H9 (cell line): ENCODE measurements around the gene ABCC4. TPM values are rescaled to one million over a fixed set of nuclear protein-coding genes. Genes with fewer than 3 reads are reported as not detected.

Source experiments
- DNase-seq: peaks from one replicate; pipeline ENCODE4 v3.0.0-alpha.2; 2017
- H2AFZ ChIP-seq: one replicate; pipeline ENCODE4 v1.6.1; 2013; ENCODE audit warnings: mild to moderate bottlenecking, low read length, control low read depth, moderate library complexity
- H2AK5ac ChIP-seq: 2 replicates; pipeline ENCODE4 v1.6.1; 2013; ENCODE audit warnings: low read length, control low read depth, mixed read lengths; ENCODE audit not compliant: insufficient read length
- H2BK120ac ChIP-seq: one replicate; pipeline ENCODE4 v1.6.1; 2013; ENCODE audit warnings: low read depth, mild to moderate bottlenecking, low read length, control low read depth, inconsistent platforms; ENCODE audit not compliant: poor library complexity, severe bottlenecking
- H2BK12ac ChIP-seq: 2 replicates; pipeline ENCODE4 v1.6.1; 2013; ENCODE audit warnings: low read length, control low read depth, mixed read lengths, low read depth; ENCODE audit not compliant: insufficient read length
- H2BK15ac ChIP-seq: 2 replicates; pipeline ENCODE4 v1.6.1; 2013; ENCODE audit warnings: low read depth, low read length, control low read depth
- H2BK20ac ChIP-seq: one replicate; pipeline ENCODE4 v1.6.1; 2013; ENCODE audit warnings: low read depth, mild to moderate bottlenecking, low read length, control low read depth, inconsistent platforms; ENCODE audit not compliant: poor library complexity, severe bottlenecking
- H2BK5ac ChIP-seq: 2 replicates; pipeline ENCODE4 v1.6.1; 2013; ENCODE audit warnings: low read length, control low read depth, mixed read lengths; ENCODE audit not compliant: insufficient read length
- H3K14ac ChIP-seq: 2 replicates; pipeline ENCODE4 v1.6.1; 2013; ENCODE audit warnings: low read length, control low read depth; ENCODE audit not compliant: insufficient read depth
- H3K18ac ChIP-seq: 2 replicates; pipeline ENCODE4 v1.6.1; 2013; ENCODE audit warnings: low read depth, mild to moderate bottlenecking, mixed read lengths, low read length, control low read depth; ENCODE audit not compliant: insufficient read length
- H3K23ac ChIP-seq: 2 replicates; pipeline ENCODE4 v1.6.1; 2013; ENCODE audit warnings: low read length, control low read depth, mixed read lengths, low read depth; ENCODE audit not compliant: insufficient read length
- H3K23me2 ChIP-seq: 2 replicates; pipeline ENCODE4 v1.6.1; 2013; ENCODE audit warnings: low read depth, mild to moderate bottlenecking, mixed read lengths, low read length, control low read depth; ENCODE audit not compliant: insufficient read length, poor library complexity, severe bottlenecking
- H3K27ac ChIP-seq: 2 replicates; pipeline ENCODE4 v1.5.1; 2013; ENCODE audit warnings: low read length, control low read depth, mixed read lengths, low read depth; ENCODE audit not compliant: insufficient read length
- H3K27me3 ChIP-seq: 2 replicates; pipeline ENCODE4 v1.6.1; 2013; ENCODE audit warnings: low read length, control low read depth, inconsistent platforms; ENCODE audit not compliant: insufficient read depth
- H3K4ac ChIP-seq: 2 replicates; pipeline ENCODE4 v1.6.1; 2013; ENCODE audit warnings: low read depth, mild to moderate bottlenecking, control low read depth, inconsistent platforms, low read length, moderate library complexity
- H3K4me1 ChIP-seq: 2 replicates; pipeline ENCODE4 v1.6.1; 2013; ENCODE audit warnings: low read length, control low read depth, inconsistent platforms; ENCODE audit not compliant: insufficient read depth
- H3K4me2 ChIP-seq: 2 replicates; pipeline ENCODE4 v1.6.1; 2013; ENCODE audit warnings: low read length, control low read depth, mixed read lengths; ENCODE audit not compliant: insufficient read length, insufficient read depth
- H3K56ac ChIP-seq: 2 replicates; pipeline ENCODE4 v1.6.1; 2013; ENCODE audit warnings: low read depth, mild to moderate bottlenecking, mixed read lengths, low read length, control low read depth; ENCODE audit not compliant: insufficient read length
- H3K79me1 ChIP-seq: 2 replicates; pipeline ENCODE4 v1.6.1; 2013; ENCODE audit warnings: low read depth, mild to moderate bottlenecking, moderate library complexity, low read length, control low read depth, inconsistent platforms; ENCODE audit not compliant: insufficient read depth, poor library complexity, severe bottlenecking
- H3K79me2 ChIP-seq: 2 replicates; pipeline ENCODE4 v1.6.1; 2013; ENCODE audit warnings: low read length, control low read depth, inconsistent platforms; ENCODE audit not compliant: insufficient read depth
- H3K9ac ChIP-seq: 2 replicates; pipeline ENCODE4 v1.6.1; 2013; ENCODE audit warnings: low read length, control low read depth, mixed read lengths; ENCODE audit not compliant: insufficient read length; ENCODE audit errors: extremely low read depth
- H3K9me3 ChIP-seq: one replicate; pipeline ENCODE4 v1.6.1; 2013; ENCODE audit warnings: low read depth, low read length, inconsistent platforms; ENCODE audit not compliant: control insufficient read depth
- H3T11ph ChIP-seq: one replicate; pipeline ENCODE4 v1.6.1; 2013; ENCODE audit warnings: mild to moderate bottlenecking, low read length, control low read depth, inconsistent platforms
- H4K20me1 ChIP-seq: one replicate; pipeline ENCODE4 v1.6.1; 2013; ENCODE audit not compliant: control insufficient read depth, insufficient read length, insufficient read depth
- H4K5ac ChIP-seq: 2 replicates; pipeline ENCODE4 v1.6.1; 2013; ENCODE audit warnings: low read depth, mild to moderate bottlenecking, mixed read lengths, low read length, control low read depth; ENCODE audit not compliant: insufficient read length
- H4K8ac ChIP-seq: replicated peaks from 2 replicates; pipeline ENCODE4 v1.6.1; 2013; ENCODE audit warnings: low read length, control low read depth, mixed read lengths, low read depth; ENCODE audit not compliant: insufficient read length
- H4K91ac ChIP-seq: 2 replicates; pipeline ENCODE4 v1.6.1; 2013; ENCODE audit warnings: low read depth, mild to moderate bottlenecking, moderate library complexity, mixed read lengths, low read length, control low read depth; ENCODE audit not compliant: insufficient read length
- H3K27ac Mint-ChIP-seq, 3 experiments: 2 replicates in 2 of 3; 3 replicates in 1 of 3; pipeline ENCODE4 v1.8.0; 2020 to 2021; ENCODE audit warnings: mixed read lengths in 3 of 3, mild to moderate bottlenecking in 1 of 3, moderate library complexity in 1 of 3
- H3K27me3 Mint-ChIP-seq: 2 replicates; pipeline ENCODE4 v1.8.0; 2021; ENCODE audit warnings: low read depth, mild to moderate bottlenecking, moderate library complexity, mixed read lengths
- H3K36me3 Mint-ChIP-seq, 3 experiments: 2 replicates in 2 of 3; 3 replicates in 1 of 3; pipeline ENCODE4 v1.8.0; 2020 to 2021; ENCODE audit warnings: low read depth in 3 of 3, mixed read lengths in 3 of 3; ENCODE audit not compliant: insufficient read depth in 1 of 3
- H3K4me1 Mint-ChIP-seq, 2 experiments: 2 replicates each; pipeline ENCODE4 v1.8.0; 2020; ENCODE audit warnings: mixed read lengths in 2 of 2
- H3K4me3 Mint-ChIP-seq, 2 experiments: 2 replicates in 1 of 2; 3 replicates in 1 of 2; pipeline ENCODE4 v1.8.0; 2020 to 2021; ENCODE audit warnings: mild to moderate bottlenecking in 2 of 2, mixed read lengths in 2 of 2, moderate library complexity in 1 of 2
- H3K9me3 Mint-ChIP-seq, 2 experiments: 2 replicates in 1 of 2; 3 replicates in 1 of 2; pipeline ENCODE4 v1.8.0; 2020; ENCODE audit warnings: mild to moderate bottlenecking in 2 of 2, mixed read lengths in 2 of 2, moderate library complexity in 1 of 2
- CTCF ChIP-seq: fragments of 200-600 bp; sonication (generic); conservative IDR thresholded peaks from 3 replicates; pipeline ENCODE4 v1.8.0; 2021; ENCODE audit warnings: antibody characterized with exemption, mild to moderate bottlenecking
- WGBS: extraction: QIAGEN DNeasy Blood & Tissue Kit; methylation state at CpG from one replicate; pipeline ENCODE4 v1.1.7; 2013; ENCODE audit warnings: missing lambda C conversion rate, low lambda C conversion rate, mixed read lengths; ENCODE audit not compliant: insufficient read length; ENCODE audit errors: extremely low coverage; 5-methylcytosine and 5-hydroxymethylcytosine counted together
- total RNA-seq: library from RNA; stranded (reverse); gene quantifications from 2 replicates; pipeline ENCODE4 v1.2.1, GENCODE V29; 2021

ABCC4 gene
- total RNA-seq, 1 experiment from 2014 or later: 5.9 TPM

GRCh38 chr13:95138876-95139585 lies 162.2 kb downstream of the ABCC4 start:
- Histone ChIP-seq H3K9ac (no peak overlapping the region), H3K23ac (no peak overlapping the region), H3K4me1 (no peaks in the 10 kb centered on the region; the same call in 1 of the 2 replicates), H3K9me3 (no peaks in the 10 kb centered on the region), H3K4ac (no peak overlapping the region), H3K14ac (no peak overlapping the region), H2BK5ac (no peak overlapping the region), H2AFZ (no peak overlapping the region), H3K23me2 (no peaks in the 10 kb centered on the region), H2BK12ac (no peak overlapping the region), H2BK15ac (no peak overlapping the region), H3K27me3 (no peaks in the 10 kb centered on the region), H4K91ac (no peak overlapping the region), H3K79me1 (no peaks in the 10 kb centered on the region), H3K79me2 (no peaks in the 10 kb centered on the region), H4K5ac (no peak overlapping the region), H2AK5ac (no peak overlapping the region), H3K27ac (no peak overlapping the region), H4K8ac (no peak overlapping the region), H3K18ac (no peak overlapping the region), H3K4me2 (no peak overlapping the region), H3K56ac (no peak overlapping the region), H4K20me1 (no peaks in the 10 kb centered on the region), H2BK120ac (no peak overlapping the region), H3T11ph (no peak overlapping the region), H2BK20ac (no peak overlapping the region)
- no peak for DNase-seq
- Mint-ChIP-seq H3K27me3 (no peaks in the 10 kb centered on the region; the same call in 1 of the 2 replicates), H3K36me3 (no peaks in the 10 kb centered on the region), H3K9me3 (no peaks in the 10 kb centered on the region), H3K4me1 (peaks cover 3% of the 10 kb centered on the region in 2 experiments), H3K4me3 (no peak overlapping the region), H3K27ac (peak overlapping the region in 1 of 3 experiments; percentile 73; a peak in 2 of 7 replicates)
- WGBS: no CpG with 5 or more reads among the region's 11 CpGs
- no peak for TF ChIP-seq CTCF
